Activated naive CD4-positive, alpha-beta T cell treated with anti-CD3 and anti-CD28 coated beads, Interleukin-2, amount 10 ng/mL, durations not matched to agents 7 days and 5 days (primary cell): ENCODE data around the gene MRPS26.
"Not testable (repeated sequence)": the region's sequence is repeated elsewhere in the genome, so short reads cannot be mapped to it uniquely, and the experiment has no call there.

ENCODE experiments used
- CTCF ChIA-PET: fragments of 350-600 bp; sonication (Branson Sonifier 250); formaldehyde crosslinking; loops from one replicate; lab custom pipeline; 2021; ENCODE audit warnings: antibody characterized with exemption; lab: Charles Lee
- DNase-seq: peaks from one replicate; pipeline ENCODE4 v3.0.0-alpha.2; 2020
- H3K27ac Mint-ChIP-seq: one replicate; pipeline ENCODE4 v1.8.0; 2021; ENCODE audit warnings: mild to moderate bottlenecking, moderate library complexity, mixed read lengths
- H3K27me3 Mint-ChIP-seq: one replicate; pipeline ENCODE4 v1.8.0; 2021; ENCODE audit warnings: mild to moderate bottlenecking, mixed read lengths
- H3K36me3 Mint-ChIP-seq: one replicate; pipeline ENCODE4 v1.8.0; 2021; ENCODE audit warnings: mixed read lengths
- H3K4me1 Mint-ChIP-seq: one replicate; pipeline ENCODE4 v1.8.0; 2021; ENCODE audit warnings: mixed read lengths
- H3K4me3 Mint-ChIP-seq: one replicate; pipeline ENCODE4 v1.8.0; 2021; ENCODE audit warnings: mild to moderate bottlenecking, moderate library complexity, mixed read lengths
- H3K9me3 Mint-ChIP-seq: one replicate; pipeline ENCODE4 v1.8.0; 2021; ENCODE audit warnings: mixed read lengths

Gene MRPS26

GRCh38 chr20:3045816-3046676 is at the start of gene MRPS26:
TSS of gene MRPS26 (plus strand) at chr20:3046052. CDS start at chr20:3046069, 17 bp downstream.
- CTCF ChIA-PET = interaction anchor here (1.0 to 1.1 kb wide), 2 partner anchors 7 to 132 kb away, joined by 3 to 5 read pairs; no protein-coding TSS in a partner anchor
- Mint-ChIP-seq H3K36me3 (peaks cover 24% of the 10 kb centered on the region), H3K4me1 (peaks cover 33% of the 10 kb centered on the region), H3K27me3 (no peaks in the 10 kb centered on the region), H3K4me3 (peak within 1 kb of the TSS; percentile 72), H3K27ac (peak within 1 kb of the TSS; percentile 70), H3K9me3 (no peaks in the 10 kb centered on the region)
- DNase-seq = peak; percentile 89

GRCh38 chr20:2998728-2999127 is 47.1 kb upstream of the MRPS26 start:
- Mint-ChIP-seq H3K27ac (no peak overlapping the region), H3K4me1 (no peaks in the 10 kb centered on the region), H3K27me3 (no peaks in the 10 kb centered on the region), H3K36me3 (peaks cover 9% of the 10 kb centered on the region), H3K4me3 (no peak overlapping the region), H3K9me3 (no peaks in the 10 kb centered on the region)
- CTCF ChIA-PET = interaction anchor here (1.0 kb wide), 1 partner anchor 476 kb away, joined by 3 read pairs; no protein-coding TSS in a partner anchor
- no peak for DNase-seq

GRCh38 chr20:3000852-3001523 is 44.9 kb upstream of the MRPS26 start:
- no peak overlapping the region for H3K4me3 Mint-ChIP-seq
- no peaks in the 10 kb centered on the region for H3K4me1 Mint-ChIP-seq
- H3K27ac Mint-ChIP-seq = peak overlapping the region; percentile 28
- H3K9me3 Mint-ChIP-seq = no peaks in the 10 kb centered on the region
- CTCF ChIA-PET = interaction anchor here (0.6 to 1.7 kb wide), 23 partner anchors 9 to 312 kb away, joined by 3 to 18 read pairs (median 3); partner anchors contain the start of genes PTPRA and TMEM239
- H3K27me3 Mint-ChIP-seq = no peaks in the 10 kb centered on the region
- no peak for DNase-seq
- peaks cover 10% of the 10 kb centered on the region for H3K36me3 Mint-ChIP-seq

GRCh38 chr20:3003416-3003815 is 42.4 kb upstream of the MRPS26 start:
- CTCF ChIA-PET = interaction anchor here (0.8 kb wide), 1 partner anchor 315 kb away, joined by 3 read pairs; no protein-coding TSS in a partner anchor
- H3K27me3 Mint-ChIP-seq = no peaks in the 10 kb centered on the region
- DNase-seq = no peak
- H3K9me3 Mint-ChIP-seq = no peaks in the 10 kb centered on the region
- H3K4me1 Mint-ChIP-seq = no peaks in the 10 kb centered on the region
- no peak overlapping the region for H3K4me3 Mint-ChIP-seq
- no peak overlapping the region for H3K27ac Mint-ChIP-seq
- H3K36me3 Mint-ChIP-seq = peaks cover 28% of the 10 kb centered on the region

GRCh38 chr20:3010985-3011723 is 34.7 kb upstream of the MRPS26 start:
- Mint-ChIP-seq H3K9me3 (no peaks in the 10 kb centered on the region), H3K4me1 (peaks cover 28% of the 10 kb centered on the region), H3K27ac (peak overlapping the region; percentile 67), H3K36me3 (peaks cover 48% of the 10 kb centered on the region), H3K27me3 (no peaks in the 10 kb centered on the region), H3K4me3 (no peak overlapping the region)
- no peak for DNase-seq
- CTCF ChIA-PET = interaction anchor here (0.9 to 1.4 kb wide), 7 partner anchors 11 to 306 kb away, joined by 3 to 5 read pairs (median 3); no protein-coding TSS in a partner anchor

GRCh38 chr20:3011752-3012151 is 34.1 kb upstream of the MRPS26 start:
- Mint-ChIP-seq H3K36me3 (peaks cover 47% of the 10 kb centered on the region), H3K4me3 (no peak overlapping the region), H3K4me1 (peaks cover 28% of the 10 kb centered on the region), H3K27ac (peak overlapping the region; percentile 67), H3K9me3 (no peaks in the 10 kb centered on the region), H3K27me3 (no peaks in the 10 kb centered on the region)
- CTCF ChIA-PET = interaction anchor here (0.9 to 1.4 kb wide), 7 partner anchors 11 to 305 kb away, joined by 3 to 5 read pairs (median 3); no protein-coding TSS in a partner anchor
- no peak for DNase-seq

GRCh38 chr20:3013771-3014170 is 32.1 kb upstream of the MRPS26 start:
- Mint-ChIP-seq H3K4me1 (peaks cover 28% of the 10 kb centered on the region), H3K27me3 (no peaks in the 10 kb centered on the region), H3K4me3 (no peak overlapping the region), H3K27ac (no peak overlapping the region), H3K9me3 (no peaks in the 10 kb centered on the region), H3K36me3 (peaks cover 45% of the 10 kb centered on the region)
- DNase-seq = no peak
- CTCF ChIA-PET = interaction anchor here (1.0 kb wide), 1 partner anchor 12 kb away, joined by 4 read pairs; no protein-coding TSS in a partner anchor

GRCh38 chr20:3014179-3014578 is 31.7 kb upstream of the MRPS26 start:
- Mint-ChIP-seq H3K4me1 (peaks cover 28% of the 10 kb centered on the region), H3K36me3 (peaks cover 41% of the 10 kb centered on the region), H3K27ac (no peak overlapping the region), H3K9me3 (no peaks in the 10 kb centered on the region), H3K4me3 (no peak overlapping the region), H3K27me3 (no peaks in the 10 kb centered on the region)
- CTCF ChIA-PET = interaction anchor here (0.6 to 1.1 kb wide), 3 partner anchors 11 to 130 kb away, joined by 4 to 5 read pairs (median 4); no protein-coding TSS in a partner anchor
- DNase-seq = no peak

GRCh38 chr20:3014662-3015061 is 31.2 kb upstream of the MRPS26 start:
- H3K4me1 Mint-ChIP-seq = peaks cover 23% of the 10 kb centered on the region
- CTCF ChIA-PET = interaction anchor here (0.6 to 1.1 kb wide), 2 partner anchors 14 to 130 kb away, joined by 4 to 5 read pairs; no protein-coding TSS in a partner anchor
- no peak overlapping the region for H3K27ac Mint-ChIP-seq
- no peak for DNase-seq
- H3K9me3 Mint-ChIP-seq = no peaks in the 10 kb centered on the region
- H3K27me3 Mint-ChIP-seq = no peaks in the 10 kb centered on the region
- no peak overlapping the region for H3K4me3 Mint-ChIP-seq
- peaks cover 36% of the 10 kb centered on the region for H3K36me3 Mint-ChIP-seq

- Mint-ChIP-seq H3K4me1 (peaks cover 22% of the 10 kb centered on the region), H3K36me3 (peaks cover 36% of the 10 kb centered on the region)
- H3K27me3 Mint-ChIP-seq, H3K27ac Mint-ChIP-seq, H3K9me3 Mint-ChIP-seq, H3K4me3 Mint-ChIP-seq, DNase-seq: not testable (repeated sequence)
- CTCF ChIA-PET = interaction anchor here (0.7 to 1.1 kb wide), 3 partner anchors 15 to 99 kb away, joined by 3 to 4 read pairs (median 3); no protein-coding TSS in a partner anchor
These were observed 30.6 kb upstream of the MRPS26 start for GRCh38 chr20:3015302-3015701.

- no peaks in the 10 kb centered on the region for H3K9me3 Mint-ChIP-seq
- CTCF ChIA-PET = no interaction called here
- no peaks in the 10 kb centered on the region for H3K4me1 Mint-ChIP-seq
- peaks cover 45% of the 10 kb centered on the region for H3K36me3 Mint-ChIP-seq
- no peaks in the 10 kb centered on the region for H3K27me3 Mint-ChIP-seq
- no peak for DNase-seq
- no peak overlapping the region for H3K27ac Mint-ChIP-seq
- no peak overlapping the region for H3K4me3 Mint-ChIP-seq
These were observed 24.5 kb upstream of the MRPS26 start for GRCh38 chr20:3021327-3021726.

- H3K36me3 Mint-ChIP-seq = peaks cover 47% of the 10 kb centered on the region
These were observed 24.1 kb upstream of the MRPS26 start for GRCh38 chr20:3021777-3022176.

More at GRCh38 chr20:3021777-3022176, 24.1 kb upstream of the MRPS26 start:
- H3K9me3 Mint-ChIP-seq = no peaks in the 10 kb centered on the region
- H3K27me3 Mint-ChIP-seq = no peaks in the 10 kb centered on the region
- no peak overlapping the region for H3K27ac Mint-ChIP-seq
- CTCF ChIA-PET = no interaction called here
- no peak overlapping the region for H3K4me3 Mint-ChIP-seq
- no peak for DNase-seq
- no peaks in the 10 kb centered on the region for H3K4me1 Mint-ChIP-seq
